ENCODE results near the gene PLSCR1.
"Not testable (repeated sequence)": the region's sequence is repeated elsewhere in the genome, so short reads cannot be mapped to it uniquely, and the experiment has no call there.

The PLSCR1 gene

DNA sequence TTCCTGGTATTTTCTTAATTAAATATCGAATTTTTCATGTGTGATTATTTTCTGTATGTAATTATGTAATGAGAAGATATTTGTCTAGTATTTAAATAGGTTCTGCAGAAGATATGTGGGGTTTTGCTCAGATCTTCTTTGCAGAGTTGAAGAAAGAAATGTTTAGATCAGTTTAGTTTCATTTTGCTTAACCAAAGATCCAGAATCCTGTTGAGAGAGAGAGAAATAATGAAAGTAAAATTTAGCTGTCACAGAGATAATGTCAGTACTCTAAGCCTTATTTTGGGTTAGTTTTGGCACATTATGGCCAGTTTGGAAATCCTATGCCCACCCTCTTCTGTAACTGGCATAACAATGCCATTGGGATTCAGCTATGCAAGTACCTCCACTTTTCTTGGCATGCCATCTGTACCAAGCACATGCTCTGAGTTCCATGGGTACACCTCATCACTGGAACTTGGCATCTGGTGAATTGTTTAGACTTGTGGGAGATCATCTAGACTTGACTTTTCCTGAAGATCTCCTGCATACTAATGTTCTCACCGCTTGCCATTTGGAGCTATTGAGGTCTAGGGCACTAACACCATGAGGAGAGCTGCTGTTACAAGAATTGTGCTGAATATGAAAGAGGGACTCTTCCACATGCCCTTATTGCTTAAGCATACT lies 30.9 kb downstream of the PLSCR1 start:
- DNase-seq: no peak

DNA sequence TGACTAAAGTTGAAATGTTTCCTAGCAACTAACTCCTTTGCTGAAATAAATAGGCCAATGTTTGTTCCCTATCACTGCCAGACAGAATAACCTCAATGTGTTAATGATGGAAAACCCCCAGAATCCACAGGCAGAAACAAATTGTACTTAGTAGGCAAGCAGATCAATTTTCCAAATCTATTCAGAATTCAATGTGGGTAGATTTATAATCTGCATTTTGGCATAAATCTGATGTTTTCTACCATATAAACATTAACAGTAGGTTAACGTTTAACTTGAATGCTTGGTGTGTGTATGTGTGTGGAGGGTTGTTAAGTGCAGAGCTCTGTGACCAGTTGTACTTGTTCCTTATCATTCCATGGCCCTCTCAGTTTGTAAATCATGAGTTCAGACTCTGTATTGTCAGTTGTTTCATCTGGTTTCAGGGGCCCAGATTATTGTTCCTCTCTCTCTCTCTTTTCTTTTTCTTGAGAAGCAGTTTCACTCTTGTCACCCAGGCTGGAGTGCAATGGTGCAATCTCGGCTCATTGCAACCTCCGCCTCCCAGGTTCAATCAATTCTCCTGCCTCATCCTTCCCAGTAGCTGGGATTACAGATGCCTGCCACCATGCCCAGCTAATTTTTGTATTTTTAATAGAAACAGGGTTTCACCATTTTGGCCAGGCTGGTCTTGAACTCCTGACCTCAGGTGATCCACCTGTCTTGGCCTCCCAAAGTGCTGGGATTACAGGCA lies 32.8 kb downstream of the PLSCR1 start:
- no peak for DNase-seq

DNA sequence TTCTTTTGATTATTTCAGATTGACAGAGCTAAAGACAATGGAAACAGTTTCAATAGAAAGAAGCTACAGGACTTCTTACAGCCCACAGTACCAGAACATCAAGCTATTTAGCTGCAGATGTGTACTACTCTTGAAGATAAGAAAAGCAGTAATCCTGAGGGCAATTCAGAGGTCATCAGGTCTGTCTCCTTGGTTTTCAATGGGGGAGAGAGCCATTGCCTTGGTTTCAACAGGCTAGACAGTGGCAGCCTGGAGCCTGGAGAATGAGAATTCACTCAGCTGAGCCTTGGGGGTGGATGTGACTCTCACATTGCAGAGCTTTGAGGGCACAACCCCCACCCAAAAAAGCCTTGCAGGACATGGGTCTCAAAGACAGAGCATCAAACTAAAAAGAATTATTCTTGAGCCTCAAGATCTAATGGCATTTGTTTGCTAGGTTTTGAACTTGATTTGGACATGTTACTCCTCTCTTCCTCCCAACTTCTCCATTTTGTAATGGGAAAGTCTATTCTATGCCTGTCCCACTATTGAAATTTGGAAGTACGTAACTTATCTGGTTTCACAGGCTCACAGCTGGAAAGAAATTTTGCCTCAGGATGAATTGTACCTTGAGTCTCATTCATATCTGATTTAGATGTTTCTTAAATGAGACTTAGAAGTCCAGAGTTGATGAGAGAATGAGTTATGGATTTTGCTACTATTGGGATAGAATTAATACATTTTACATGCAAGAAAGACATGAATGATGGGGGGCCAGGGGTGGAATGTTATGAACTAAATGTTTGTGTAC lies 36.9 kb downstream of the PLSCR1 start:
- no peak for DNase-seq

DNA sequence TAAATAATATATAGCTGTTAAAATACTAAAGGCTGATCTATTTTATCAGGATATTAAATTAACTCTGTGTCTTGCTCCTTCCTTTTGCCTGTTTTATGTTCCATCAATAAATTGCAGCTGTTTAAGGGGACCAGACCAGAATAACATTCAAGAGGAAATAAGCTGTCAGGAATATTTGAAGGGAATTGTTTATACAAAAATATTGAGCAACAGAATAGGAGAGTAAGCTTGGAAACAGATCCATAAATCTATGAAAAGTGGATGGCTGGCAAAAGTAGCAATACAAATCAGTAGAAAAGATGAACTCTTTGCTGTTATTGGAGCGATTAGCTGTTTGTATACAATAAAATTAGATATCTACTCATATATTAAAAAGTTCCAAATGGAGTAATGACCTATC lies 38.9 kb downstream of the PLSCR1 start:
- DNase-seq: no peak

DNA sequence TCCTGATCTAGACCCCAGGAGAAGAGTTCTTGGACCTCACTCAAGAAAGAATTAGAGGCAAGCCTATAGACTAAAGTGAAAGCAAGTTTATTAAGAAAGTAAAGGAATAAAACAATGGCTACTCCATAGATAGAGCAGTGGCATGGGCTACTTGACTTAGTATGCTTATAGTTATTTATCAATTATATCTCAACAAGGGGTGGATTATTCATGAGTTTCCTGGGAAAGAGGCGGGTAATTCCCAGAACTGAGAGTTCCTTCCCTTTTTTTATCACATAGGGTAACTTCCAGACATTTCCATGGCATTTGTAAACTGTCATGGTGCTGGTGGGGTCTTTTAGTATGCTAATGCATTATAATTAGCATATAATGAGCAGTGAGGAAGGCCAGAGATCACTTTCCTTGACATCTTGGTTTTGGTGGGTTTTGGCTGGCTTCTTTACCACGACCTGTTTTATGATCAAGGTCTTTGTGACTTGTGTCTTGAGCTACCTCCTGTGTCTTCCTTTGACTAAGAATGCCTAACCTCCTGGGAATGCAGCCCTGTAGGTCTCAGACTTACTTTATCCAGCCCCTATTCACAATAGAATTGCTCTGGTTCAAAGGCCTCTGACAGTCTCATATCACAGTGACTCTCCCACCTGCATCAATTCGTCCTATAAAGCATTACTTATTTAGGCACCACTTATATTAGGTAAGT lies 39.8 kb downstream of the PLSCR1 start:
- no peak for DNase-seq

DNA sequence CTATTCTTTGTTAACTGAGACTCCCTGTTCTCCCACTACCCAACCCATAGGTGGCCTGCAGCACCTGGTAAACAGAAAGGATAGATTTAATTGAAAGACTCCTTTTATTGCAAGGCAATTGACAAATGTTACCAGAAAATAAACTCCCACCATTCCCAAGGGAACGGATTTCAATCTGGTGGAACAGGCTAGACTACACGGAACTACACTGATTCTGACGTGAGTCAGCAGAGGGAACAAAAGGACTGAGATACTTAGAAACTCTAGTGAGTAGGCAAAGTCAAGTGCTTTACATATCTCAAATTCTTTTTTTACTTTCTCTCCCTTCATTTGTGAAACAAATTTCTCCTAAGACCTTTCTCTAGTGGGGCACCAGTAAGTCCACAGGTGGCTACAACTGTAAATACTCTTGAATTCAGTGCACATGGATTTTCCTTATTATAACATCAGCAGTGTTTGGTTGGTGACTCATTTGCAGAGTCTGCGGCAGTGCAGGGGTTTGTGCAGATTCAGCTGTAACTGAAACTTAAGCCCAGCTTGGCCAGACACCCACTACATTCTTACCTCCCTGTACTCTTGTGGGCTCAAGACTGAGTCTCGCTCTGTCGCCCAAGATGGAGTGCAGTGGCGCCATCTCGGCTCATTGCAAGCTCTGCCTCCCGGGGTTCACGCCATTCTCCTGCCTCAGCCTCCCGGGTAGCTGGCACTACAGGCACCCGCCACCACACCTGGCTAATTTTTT lies 40.8 kb downstream of the PLSCR1 start:
- peak; percentile 8 to 22 for DNase-seq

DNA sequence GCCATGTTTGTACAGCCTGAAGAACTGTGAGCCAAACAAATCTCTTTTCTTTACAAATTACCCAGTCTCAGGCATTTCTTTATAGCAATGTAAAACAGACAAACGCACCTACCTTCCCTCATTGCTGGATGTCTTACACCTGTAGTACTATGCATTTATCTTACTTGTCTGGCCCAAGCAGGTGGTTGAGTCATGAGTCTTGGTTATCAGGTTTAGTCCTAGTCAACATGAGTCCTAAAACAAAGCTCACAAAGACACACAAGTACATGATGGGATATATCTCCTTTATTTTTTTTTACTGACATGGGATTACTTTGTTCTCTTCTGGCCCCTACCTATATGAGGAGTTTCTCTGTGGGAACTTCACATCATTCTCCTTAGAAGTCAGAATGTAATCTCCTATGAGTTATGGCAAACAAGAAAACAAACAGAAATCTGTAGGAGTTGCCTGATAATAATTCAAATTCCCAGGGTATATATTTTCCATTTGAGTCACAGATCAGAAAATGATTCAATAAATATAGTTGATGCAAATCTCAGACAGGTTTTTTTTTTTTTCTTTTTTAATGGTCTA lies 41.4 kb downstream of the PLSCR1 start:
- DNase-seq: no peak

DNA sequence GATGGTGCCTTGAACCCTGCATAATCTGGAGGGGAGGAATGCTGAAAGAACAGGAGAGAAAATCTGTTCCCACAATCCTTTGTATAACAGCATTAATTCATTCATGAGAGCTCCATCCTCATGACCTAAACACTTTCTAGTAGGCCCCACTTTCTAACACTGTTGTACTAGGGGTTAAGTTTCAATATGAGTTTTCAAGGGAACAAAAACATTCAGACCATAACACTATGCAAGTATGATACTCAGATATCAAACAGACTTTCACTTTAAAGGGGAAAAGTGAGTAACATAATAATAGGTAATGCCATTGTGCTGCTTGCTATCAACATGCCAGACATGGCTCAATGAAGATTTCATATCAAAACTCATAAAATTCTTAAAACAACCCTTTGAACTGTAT lies 42.7 kb downstream of the PLSCR1 start:
- DNase-seq: no peak

DNA sequence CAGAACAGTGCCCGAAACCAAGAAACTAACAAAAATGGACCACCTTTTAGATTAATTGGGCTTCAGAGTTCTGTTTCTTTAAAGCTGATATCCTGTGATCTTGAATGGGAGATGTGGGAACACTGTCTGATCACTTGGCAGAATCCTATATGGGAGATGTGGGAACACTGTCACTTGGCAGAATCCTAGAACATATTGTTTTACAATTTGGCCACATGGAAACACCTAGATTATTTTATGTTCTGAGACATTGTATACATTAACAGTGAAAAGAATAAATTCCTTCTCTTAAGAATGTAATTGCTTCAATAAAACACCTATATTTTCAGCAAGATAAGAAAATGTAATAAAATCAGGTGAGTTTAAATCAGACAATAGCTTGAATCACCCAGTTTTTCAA lies 44.7 kb downstream of the PLSCR1 start:
- DNase-seq: no peak

DNA sequence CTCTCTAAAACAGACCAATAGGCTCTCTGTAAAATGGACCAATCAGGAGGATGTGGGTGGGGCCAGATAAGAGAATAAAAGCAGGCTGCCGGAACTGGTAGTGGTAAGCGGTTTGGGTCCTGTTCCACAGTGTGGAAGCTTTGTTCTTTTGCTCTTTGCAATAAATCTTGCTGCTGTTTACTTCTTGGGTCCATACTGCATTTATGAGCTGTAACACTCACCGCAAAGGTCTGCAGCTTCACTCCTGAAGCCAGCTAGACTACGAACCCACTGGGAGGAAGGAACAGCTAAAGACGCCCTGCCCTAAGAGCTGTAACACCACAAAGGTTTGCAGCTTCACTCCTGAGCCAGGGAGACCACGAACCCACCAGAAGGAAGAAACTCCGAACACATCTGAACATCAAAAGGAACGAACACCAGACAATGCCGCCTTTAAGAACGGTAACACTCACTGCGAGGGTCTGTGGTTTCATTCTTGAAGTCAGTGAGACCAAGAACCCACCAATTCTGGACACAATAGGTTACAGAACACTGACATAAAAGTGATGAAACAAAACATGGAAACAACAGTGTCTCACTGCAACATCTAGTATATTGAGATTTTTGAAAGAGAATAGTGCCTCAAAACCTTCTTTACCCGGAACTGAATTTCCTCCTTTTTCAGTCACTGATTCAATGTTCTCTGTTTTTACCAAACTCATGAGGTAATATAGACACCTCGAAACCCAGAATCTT lies 46.2 kb downstream of the PLSCR1 start:
- DNase-seq: no peak

DNA sequence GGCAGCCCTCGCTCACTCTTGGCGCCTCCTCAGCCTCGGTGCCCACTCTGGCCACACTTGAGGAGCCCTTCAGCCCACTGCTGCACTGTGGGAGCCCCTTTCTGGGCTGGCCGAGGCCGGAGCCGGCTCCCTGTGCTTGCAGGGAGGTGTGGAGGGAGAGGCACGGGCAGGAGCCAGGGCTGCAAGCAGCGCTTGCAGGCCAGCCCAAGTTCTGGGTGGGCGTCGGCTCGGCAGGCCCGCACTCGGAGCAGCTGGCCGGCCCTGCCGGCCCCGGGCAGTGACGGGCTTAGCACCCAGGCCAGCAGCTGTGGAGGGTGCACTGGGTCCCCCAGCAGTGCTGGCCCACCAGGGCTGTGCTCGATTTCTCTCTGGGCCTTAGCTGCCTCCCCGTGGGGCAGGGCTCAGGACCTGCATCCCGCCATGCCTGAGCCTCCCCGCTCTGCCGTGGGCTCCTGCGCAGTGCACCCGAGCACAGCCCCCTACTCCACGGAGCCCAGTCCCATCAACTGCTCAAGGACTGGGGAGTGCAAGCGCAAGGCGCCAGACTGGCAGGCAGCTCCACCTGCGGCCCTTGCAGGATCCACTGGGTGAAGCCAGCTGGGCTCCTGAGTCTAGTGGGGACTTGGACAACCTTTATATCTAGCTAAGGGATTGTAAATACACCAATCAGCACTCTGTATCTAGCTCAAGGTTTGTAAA lies 47.1 kb downstream of the PLSCR1 start:
- DNase-seq: not testable (repeated sequence)

DNA sequence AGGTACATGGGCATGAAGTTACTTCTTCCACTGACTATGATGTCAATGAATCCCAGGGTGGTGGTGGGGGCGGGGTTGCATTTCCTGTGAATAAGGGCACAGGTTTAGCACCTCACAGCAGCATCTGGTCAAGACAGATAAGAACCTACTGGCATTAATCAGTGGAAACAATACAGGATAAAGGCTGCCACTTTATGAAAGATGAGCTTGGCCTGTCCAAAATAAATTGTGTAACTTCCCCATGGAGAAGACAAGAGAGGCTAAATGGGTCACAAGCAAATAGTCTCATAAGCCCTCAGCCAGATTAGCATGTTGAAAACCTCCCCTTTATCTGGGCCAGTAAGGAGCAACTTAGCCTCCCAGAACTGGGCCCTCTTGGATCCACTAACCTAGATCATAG lies 47.7 kb downstream of the PLSCR1 start:
- DNase-seq: no peak

DNA sequence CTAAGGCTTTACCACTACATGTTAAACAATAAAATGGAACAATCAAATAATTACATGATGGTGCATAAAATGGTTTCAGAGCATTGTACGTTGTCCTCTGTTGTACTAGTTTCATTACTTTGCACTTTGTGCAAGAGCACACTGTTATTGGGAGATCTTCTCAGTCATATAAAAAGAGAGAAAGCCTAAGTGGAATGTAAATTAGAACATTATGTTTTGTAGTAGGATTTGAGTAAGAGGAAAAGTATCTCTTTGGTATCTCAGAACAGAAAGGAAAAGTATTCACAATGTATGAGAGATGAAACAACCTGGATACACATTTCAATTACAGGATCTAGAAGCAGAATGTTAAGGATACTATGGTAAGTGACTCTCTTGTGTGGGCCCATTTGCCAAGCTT lies 48.2 kb downstream of the PLSCR1 start:
- DNase-seq: no peak

DNA sequence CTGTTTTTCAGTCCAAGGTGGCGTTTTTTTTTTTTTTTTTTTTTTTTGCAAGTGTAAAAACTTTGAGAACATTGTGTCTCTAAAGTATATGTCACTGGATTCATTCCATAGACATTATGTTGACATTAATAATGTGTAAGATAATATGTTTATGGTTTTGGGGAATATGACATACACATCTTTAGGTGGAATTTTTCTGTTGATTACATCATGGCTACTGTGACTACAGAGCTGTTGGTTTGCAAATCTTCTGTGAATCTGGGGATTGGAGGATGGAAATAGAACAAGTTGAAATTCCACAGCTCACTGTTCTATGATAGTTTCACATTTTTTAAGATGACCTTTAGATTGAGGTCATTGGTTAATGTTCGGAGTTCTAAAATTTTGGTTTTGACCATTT lies 50.6 kb downstream of the PLSCR1 start:
- no peak for DNase-seq

DNA sequence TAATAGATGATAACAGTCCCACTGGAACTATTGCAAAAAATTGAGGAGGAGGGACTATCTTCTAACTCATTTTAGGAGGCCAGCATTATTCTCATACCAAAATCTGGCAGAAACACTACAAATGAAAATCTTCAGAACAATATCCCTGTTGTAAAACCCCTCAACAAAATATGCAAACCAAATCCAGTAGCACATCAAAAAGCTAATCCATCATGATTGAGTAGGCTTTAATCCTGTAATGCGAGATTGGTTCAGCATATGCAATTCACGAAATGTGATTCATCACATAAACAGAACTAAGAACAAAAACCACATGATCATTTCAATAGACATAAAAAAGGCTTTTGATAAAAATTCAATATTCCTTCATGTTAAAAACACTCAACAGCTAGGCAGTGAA lies 51.2 kb downstream of the PLSCR1 start:
- no peak for DNase-seq

DNA sequence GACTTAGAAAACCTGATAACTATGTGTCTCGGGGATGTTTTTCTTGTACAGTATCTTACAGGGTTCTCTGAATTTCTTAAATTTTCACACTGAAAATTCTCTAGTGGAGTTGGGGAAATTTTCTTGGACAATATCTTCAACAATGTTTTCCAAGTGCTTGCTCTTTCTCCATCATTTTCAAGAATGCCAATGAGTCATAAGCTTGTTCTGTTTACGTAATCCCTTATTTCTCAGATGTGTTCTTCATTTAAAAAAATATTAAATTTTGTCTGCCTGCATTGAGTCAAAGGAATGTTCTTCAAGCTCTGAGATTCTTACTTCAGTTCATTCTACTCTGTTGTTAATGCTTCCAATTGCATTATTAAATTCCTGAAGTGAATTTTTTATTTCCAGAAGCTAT lies 53.1 kb downstream of the PLSCR1 start:
- no peak for DNase-seq

DNA sequence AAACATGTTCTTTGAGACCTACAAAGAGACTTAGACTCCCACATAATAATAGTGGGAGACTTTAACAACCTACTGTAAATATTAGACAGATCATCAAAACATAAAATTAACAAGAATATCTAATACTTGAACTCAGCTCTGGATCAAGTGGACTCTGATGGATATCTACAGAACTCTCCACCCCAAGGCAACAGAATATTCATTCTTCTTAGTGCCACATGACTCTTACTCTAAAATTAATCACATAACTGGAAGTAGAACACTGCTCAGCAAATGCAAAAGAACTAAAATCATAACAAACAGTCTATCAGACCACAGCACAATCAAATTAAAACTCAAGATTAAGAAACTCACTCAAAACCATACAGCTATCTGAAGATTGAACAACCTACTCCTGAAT lies 59.1 kb downstream of the PLSCR1 start:
- no peak for DNase-seq

DNA sequence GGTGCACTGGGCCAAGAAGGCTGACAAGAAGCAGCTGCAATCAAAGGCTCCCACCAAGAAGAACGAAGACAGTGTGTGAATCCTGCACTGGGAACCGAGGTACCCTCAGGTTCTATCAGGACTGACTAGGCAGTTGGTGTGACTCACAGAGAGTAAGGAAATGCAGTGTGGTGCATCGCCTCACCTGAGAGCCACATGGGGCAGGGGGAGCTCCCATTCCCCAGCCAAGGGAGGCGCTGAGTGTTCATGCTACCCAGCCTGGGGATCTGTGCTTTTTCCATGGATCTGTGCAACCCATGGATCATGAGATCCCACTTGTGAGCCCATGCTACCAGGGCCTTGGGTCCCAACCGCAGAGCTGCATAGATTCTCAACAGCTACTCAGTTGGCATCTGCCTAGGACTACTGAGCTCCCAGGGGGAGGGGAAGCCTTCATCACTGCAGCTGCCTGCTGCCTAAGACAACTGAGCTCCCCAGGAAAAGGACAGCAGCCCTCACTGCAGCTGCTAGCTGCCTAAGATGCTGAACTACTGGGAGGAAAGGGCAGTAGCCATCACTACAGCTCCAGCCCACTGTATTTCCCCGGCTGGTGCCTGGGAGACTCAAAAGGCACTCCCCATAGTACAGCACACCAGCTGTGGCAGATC lies 68.2 kb downstream of the PLSCR1 start:
- DNase-seq: no peak

DNA sequence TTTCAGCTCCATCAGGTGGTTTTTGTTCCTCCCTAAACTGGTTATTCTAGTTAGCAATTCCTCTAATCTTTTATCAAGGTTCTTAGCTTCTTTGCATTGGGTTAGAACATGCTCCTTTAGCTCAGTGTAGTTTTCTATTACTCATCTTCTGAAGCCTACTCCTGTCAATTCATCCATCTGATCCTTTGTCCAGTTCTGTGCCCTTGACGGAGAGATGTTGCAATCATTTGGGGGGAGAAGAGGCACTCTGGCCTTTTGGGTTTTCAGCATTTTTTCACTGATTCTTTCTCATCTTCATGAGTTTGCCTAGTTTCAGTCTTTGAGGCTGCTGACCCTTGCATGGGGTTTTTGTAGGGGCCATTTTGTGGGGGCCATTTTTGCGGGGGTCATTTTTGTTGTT lies 69.4 kb downstream of the PLSCR1 start:
- not testable (repeated sequence) for DNase-seq

DNA sequence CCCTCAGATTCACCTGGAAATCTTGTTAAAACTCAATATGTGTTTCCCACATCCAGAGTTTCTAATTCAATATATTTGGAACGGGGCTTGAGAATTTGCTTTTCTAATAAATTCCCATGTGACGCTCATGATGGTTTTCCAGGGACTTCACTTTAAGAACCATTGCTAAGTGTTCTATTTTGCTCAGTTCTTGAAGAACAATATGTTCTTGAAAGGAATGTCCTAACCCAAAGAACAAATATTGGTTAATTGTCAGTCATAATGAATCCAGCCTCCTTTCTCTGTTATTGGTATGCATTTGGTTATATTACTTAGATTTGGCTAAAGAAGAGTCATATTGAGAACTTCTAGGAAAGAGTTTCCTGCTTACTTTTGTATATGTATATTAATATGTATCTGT lies 70.7 kb downstream of the PLSCR1 start:
- DNase-seq: no peak
